Vagina (tissue), 2 donors: Measurements from ENCODE around the gene B4GALNT3.

Experiments used
- POLR2A ChIP-seq, 2 donors: fragments of 450-650 bp; IDR thresholded peaks; one replicate each; pipeline ENCODE4 v1.6.1; 2017; ENCODE audit warnings: antibody characterized with exemption in 2 of 2, mild to moderate bottlenecking in 2 of 2, moderate library complexity in 2 of 2
- TF ChIP-seq, protein P1 (sequence below), 3 experiments: fragments of 450-650 bp in 2 of 3; fragments of 200-600 bp in 1 of 3; sonication (generic) in 1 of 3; IDR thresholded peaks; one replicate each; pipeline ENCODE4 v1.5.1; 2017 to 2019; ENCODE audit warnings: antibody characterized with exemption in 3 of 3, mild to moderate bottlenecking in 2 of 3, moderate library complexity in 2 of 3

DNA sequence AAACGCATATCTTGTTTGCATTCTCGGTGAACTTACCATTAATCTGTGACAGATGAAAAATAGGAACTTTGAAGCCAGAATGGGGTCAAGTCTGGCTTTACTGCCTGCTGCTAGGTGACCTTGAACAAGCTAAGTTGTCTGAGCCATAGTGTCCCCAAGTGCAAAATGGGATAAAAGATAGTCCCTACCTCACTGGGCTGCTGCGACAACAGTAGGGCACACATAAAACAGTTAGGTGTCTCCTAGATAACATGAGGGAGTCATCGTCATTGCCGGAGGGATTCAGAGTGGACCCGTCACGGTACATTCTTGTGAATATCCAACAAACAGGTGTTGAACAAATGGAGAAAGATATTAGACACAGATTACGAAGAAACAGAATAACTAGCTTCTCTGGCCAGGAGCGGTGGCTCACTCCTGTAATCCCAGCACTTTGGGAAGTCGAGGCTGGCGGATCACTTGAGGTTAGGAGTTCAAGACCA, 132.3 kb downstream of the B4GALNT3 start:
- TF ChIP-seq, protein P1, sequence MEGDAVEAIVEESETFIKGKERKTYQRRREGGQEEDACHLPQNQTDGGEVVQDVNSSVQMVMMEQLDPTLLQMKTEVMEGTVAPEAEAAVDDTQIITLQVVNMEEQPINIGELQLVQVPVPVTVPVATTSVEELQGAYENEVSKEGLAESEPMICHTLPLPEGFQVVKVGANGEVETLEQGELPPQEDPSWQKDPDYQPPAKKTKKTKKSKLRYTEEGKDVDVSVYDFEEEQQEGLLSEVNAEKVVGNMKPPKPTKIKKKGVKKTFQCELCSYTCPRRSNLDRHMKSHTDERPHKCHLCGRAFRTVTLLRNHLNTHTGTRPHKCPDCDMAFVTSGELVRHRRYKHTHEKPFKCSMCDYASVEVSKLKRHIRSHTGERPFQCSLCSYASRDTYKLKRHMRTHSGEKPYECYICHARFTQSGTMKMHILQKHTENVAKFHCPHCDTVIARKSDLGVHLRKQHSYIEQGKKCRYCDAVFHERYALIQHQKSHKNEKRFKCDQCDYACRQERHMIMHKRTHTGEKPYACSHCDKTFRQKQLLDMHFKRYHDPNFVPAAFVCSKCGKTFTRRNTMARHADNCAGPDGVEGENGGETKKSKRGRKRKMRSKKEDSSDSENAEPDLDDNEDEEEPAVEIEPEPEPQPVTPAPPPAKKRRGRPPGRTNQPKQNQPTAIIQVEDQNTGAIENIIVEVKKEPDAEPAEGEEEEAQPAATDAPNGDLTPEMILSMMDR (IDR thresholded peaks at IDR 0.05): no peak
- TF ChIP-seq POLR2A (IDR thresholded peaks at IDR 0.05): no peak
